HEK293 (cell line): Measurements from ENCODE around the gene CYP27B1.

Source experiments
- BCL6B ChIP-seq: fragments of 450-650 bp; formaldehyde crosslinking; IDR thresholded peaks from 2 replicates; pipeline ENCODE4 v1.5.1; 2017; ENCODE audit warnings: missing biosample characterization, missing genetic modification characterization
- GFI1B ChIP-seq: fragments of 450-650 bp; formaldehyde crosslinking; IDR thresholded peaks from 2 replicates; pipeline ENCODE4 v1.5.1; 2016; ENCODE audit warnings: missing biosample characterization, missing genetic modification characterization
- GLIS2 ChIP-seq: fragments of 450-650 bp; formaldehyde crosslinking; IDR thresholded peaks from 2 replicates; pipeline ENCODE4 v1.5.1; 2016; ENCODE audit warnings: missing biosample characterization, missing genetic modification characterization
- KLF1 ChIP-seq: fragments of 450-650 bp; formaldehyde crosslinking; IDR thresholded peaks from 2 replicates; pipeline ENCODE4 v1.5.1; 2016; ENCODE audit warnings: missing biosample characterization, missing genetic modification characterization
- OSR2 ChIP-seq: fragments of 450-650 bp; formaldehyde crosslinking; IDR thresholded peaks from 2 replicates; pipeline ENCODE4 v1.5.1; 2016; ENCODE audit warnings: missing biosample characterization, missing genetic modification characterization
- SCRT1 ChIP-seq: fragments of 450-650 bp; formaldehyde crosslinking; IDR thresholded peaks from 2 replicates; pipeline ENCODE4 v1.5.1; 2016; ENCODE audit warnings: missing biosample characterization, missing genetic modification characterization, borderline replicate concordance
- YY2 ChIP-seq: fragments of 450-650 bp; formaldehyde crosslinking; IDR thresholded peaks from 2 replicates; pipeline ENCODE4 v1.5.1; 2016; ENCODE audit warnings: missing biosample characterization, missing genetic modification characterization
- ZBTB17 ChIP-seq: fragments of 450-650 bp; formaldehyde crosslinking; IDR thresholded peaks from 2 replicates; pipeline ENCODE4 v1.5.1; 2016; ENCODE audit warnings: missing biosample characterization, missing genetic modification characterization
- ZBTB6 ChIP-seq: fragments of 450-650 bp; formaldehyde crosslinking; IDR thresholded peaks from 2 replicates; pipeline ENCODE4 v1.5.1; 2017; ENCODE audit warnings: missing biosample characterization, missing genetic modification characterization
- ZFP37 ChIP-seq: fragments of 450-650 bp; formaldehyde crosslinking; IDR thresholded peaks from 2 replicates; pipeline ENCODE4 v1.5.1; 2016; ENCODE audit warnings: missing biosample characterization, missing genetic modification characterization
- ZFP41 ChIP-seq: fragments of 450-650 bp; formaldehyde crosslinking; IDR thresholded peaks from 2 replicates; pipeline ENCODE4 v1.5.1; 2016; ENCODE audit warnings: missing biosample characterization, missing genetic modification characterization, borderline replicate concordance
- ZNF10 ChIP-seq: fragments of 450-650 bp; formaldehyde crosslinking; IDR thresholded peaks from 2 replicates; pipeline ENCODE4 v1.5.1; 2017; ENCODE audit warnings: missing biosample characterization, missing genetic modification characterization
- ZNF266 ChIP-seq: fragments of 450-650 bp; formaldehyde crosslinking; IDR thresholded peaks from 2 replicates; pipeline ENCODE4 v1.5.1; 2016; ENCODE audit warnings: missing biosample characterization, missing genetic modification characterization, low read depth
- ZNF274 ChIP-seq, 2 experiments: fragments of 200-500 bp in 1 of 2; fragments of 450-650 bp in 1 of 2; sonication (Bioruptor generic) in 1 of 2; formaldehyde crosslinking in 1 of 2; IDR thresholded peaks; 2 replicates each; pipeline versions ENCODE4 v1.5.1 to v1.6.1; 2014 to 2016; ENCODE audit warnings: borderline replicate concordance in 1 of 2, inconsistent platforms in 1 of 2, low read length in 1 of 2, missing biosample characterization in 1 of 2, missing genetic modification characterization in 1 of 2
- ZNF280C ChIP-seq: fragments of 450-650 bp; formaldehyde crosslinking; IDR thresholded peaks from 2 replicates; pipeline ENCODE4 v1.5.1; 2016; ENCODE audit warnings: missing biosample characterization, missing genetic modification characterization
- ZNF354C ChIP-seq: fragments of 450-650 bp; formaldehyde crosslinking; IDR thresholded peaks from 2 replicates; pipeline ENCODE4 v1.5.1; 2016; ENCODE audit warnings: missing biosample characterization, missing genetic modification characterization, low read depth, borderline replicate concordance
- ZNF362 ChIP-seq: fragments of 450-650 bp; formaldehyde crosslinking; IDR thresholded peaks from 2 replicates; pipeline ENCODE4 v1.5.1; 2016; ENCODE audit warnings: missing biosample characterization, missing genetic modification characterization
- ZNF501 ChIP-seq: fragments of 450-650 bp; formaldehyde crosslinking; IDR thresholded peaks from 2 replicates; pipeline ENCODE4 v1.5.1; 2016; ENCODE audit warnings: missing biosample characterization, missing genetic modification characterization
- ZNF529 ChIP-seq: fragments of 450-650 bp; formaldehyde crosslinking; IDR thresholded peaks from 2 replicates; pipeline ENCODE4 v1.5.1; 2017; ENCODE audit warnings: missing genetic modification characterization, missing biosample characterization; ENCODE audit not compliant: insufficient replicate concordance
- ZNF544 ChIP-seq: fragments of 450-650 bp; formaldehyde crosslinking; IDR thresholded peaks from 2 replicates; pipeline ENCODE4 v1.5.0; 2017; ENCODE audit warnings: missing biosample characterization, missing genetic modification characterization
- ZNF549 ChIP-seq: fragments of 450-650 bp; IDR thresholded peaks from 2 replicates; pipeline ENCODE4 v1.5.1; 2018; ENCODE audit warnings: missing biosample characterization, missing genetic modification characterization, mild to moderate bottlenecking, inconsistent platforms, moderate library complexity
- ZNF555 ChIP-seq: fragments of 450-650 bp; formaldehyde crosslinking; conservative IDR thresholded peaks from 2 replicates; pipeline ENCODE4 v1.5.1; 2017; ENCODE audit warnings: missing biosample characterization, mild to moderate bottlenecking, missing genetic modification characterization, inconsistent platforms
- ZNF571 ChIP-seq: fragments of 450-650 bp; formaldehyde crosslinking; IDR thresholded peaks from 2 replicates; pipeline ENCODE4 v1.5.0; 2017; ENCODE audit warnings: missing biosample characterization, missing genetic modification characterization
- ZNF623 ChIP-seq: fragments of 450-650 bp; formaldehyde crosslinking; IDR thresholded peaks from 2 replicates; pipeline ENCODE4 v1.5.1; 2016; ENCODE audit warnings: missing biosample characterization, missing genetic modification characterization
- ZNF664 ChIP-seq: fragments of 450-650 bp; formaldehyde crosslinking; IDR thresholded peaks from 2 replicates; pipeline ENCODE4 v1.5.1; 2016; ENCODE audit warnings: missing biosample characterization, missing genetic modification characterization
- ZNF692 ChIP-seq: fragments of 450-650 bp; formaldehyde crosslinking; IDR thresholded peaks from 2 replicates; pipeline ENCODE4 v1.5.1; 2016; ENCODE audit warnings: missing biosample characterization, missing genetic modification characterization
- ZNF701 ChIP-seq: fragments of 450-650 bp; formaldehyde crosslinking; IDR thresholded peaks from 2 replicates; pipeline ENCODE4 v1.5.1; 2016; ENCODE audit warnings: missing biosample characterization, missing genetic modification characterization
- ZSCAN16 ChIP-seq: fragments of 450-650 bp; formaldehyde crosslinking; IDR thresholded peaks from 2 replicates; pipeline ENCODE4 v1.5.1; 2016; ENCODE audit warnings: missing biosample characterization, missing genetic modification characterization
- ZSCAN5A ChIP-seq: fragments of 450-650 bp; formaldehyde crosslinking; IDR thresholded peaks from 2 replicates; pipeline ENCODE4 v1.5.1; 2016; ENCODE audit warnings: missing biosample characterization, missing genetic modification characterization
- TF ChIP-seq, protein P1 (sequence below): IDR thresholded peaks from 2 replicates; pipeline ENCODE4 v1.6.1; 2011; ENCODE audit warnings: mild to moderate bottlenecking, low read depth, low read length, borderline replicate concordance

The CYP27B1 gene

DNA sequence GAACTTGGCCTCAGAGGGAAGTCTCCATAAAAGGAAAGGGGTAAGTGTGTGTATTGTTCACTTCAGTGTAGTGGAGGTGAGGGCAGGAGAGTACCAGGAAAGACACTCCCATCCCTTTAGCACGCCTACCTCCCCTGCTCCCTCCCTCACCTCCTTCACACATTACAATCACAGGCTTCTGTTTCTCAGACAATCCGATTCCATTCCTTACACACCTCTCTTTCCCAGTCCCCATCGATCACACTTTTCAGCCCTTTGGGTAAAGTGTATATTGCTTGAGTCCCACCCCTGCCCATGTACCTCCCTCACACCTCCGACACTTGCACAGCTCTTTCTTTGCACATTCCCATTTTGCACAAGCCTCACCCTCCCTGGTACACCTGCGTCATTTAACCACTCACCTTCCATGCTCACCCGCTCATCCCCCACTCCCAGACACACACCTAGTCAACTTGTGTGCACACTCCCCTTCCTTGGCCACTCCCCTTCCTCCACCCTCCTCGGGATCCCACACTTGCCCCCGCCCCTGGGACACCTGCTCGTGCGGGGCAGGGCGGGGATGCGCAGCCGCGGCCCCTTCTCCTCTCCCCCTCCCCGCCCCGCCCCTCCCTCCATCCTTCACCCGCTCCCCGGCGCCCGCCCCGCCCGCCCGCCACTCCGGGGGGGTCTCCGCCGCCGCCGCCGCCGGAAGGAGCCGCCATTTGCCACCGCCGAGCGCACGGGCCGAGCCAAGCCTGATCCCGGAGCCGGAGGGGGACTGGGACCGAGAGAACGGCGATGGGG lies 12.3 kb downstream of the CYP27B1 start, which contains the start of gene MARCHF9 (continued):
- TF ChIP-seq GLIS2 (tag by site-specific recombination) = no peak; the same call in none of the 2 replicates
- no peak for TF ChIP-seq ZFP37 (tag by site-specific recombination)
- no peak for TF ChIP-seq ZNF280C (tag by site-specific recombination)
- TF ChIP-seq BCL6B (tag by site-specific recombination) = no peak
- no peak for TF ChIP-seq ZFP41 (tag by site-specific recombination)
- TF ChIP-seq ZNF544 (tag by site-specific recombination) = no peak
- TF ChIP-seq ZNF555 (tag by site-specific recombination) = no peak
- TF ChIP-seq ZNF10 (tag by site-specific recombination) = no peak; the same call in 1 of the 2 replicates
- TF ChIP-seq SCRT1 (tag by site-specific recombination) = peak; percentile 91
- no peak for TF ChIP-seq ZSCAN5A (tag by site-specific recombination)
- no peak for TF ChIP-seq OSR2 (tag by site-specific recombination)
- TF ChIP-seq, protein P1, sequence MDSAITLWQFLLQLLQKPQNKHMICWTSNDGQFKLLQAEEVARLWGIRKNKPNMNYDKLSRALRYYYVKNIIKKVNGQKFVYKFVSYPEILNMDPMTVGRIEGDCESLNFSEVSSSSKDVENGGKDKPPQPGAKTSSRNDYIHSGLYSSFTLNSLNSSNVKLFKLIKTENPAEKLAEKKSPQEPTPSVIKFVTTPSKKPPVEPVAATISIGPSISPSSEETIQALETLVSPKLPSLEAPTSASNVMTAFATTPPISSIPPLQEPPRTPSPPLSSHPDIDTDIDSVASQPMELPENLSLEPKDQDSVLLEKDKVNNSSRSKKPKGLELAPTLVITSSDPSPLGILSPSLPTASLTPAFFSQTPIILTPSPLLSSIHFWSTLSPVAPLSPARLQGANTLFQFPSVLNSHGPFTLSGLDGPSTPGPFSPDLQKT = no peak
- peak; percentile 98 for TF ChIP-seq ZBTB17 (tag by site-specific recombination)
- peak; percentile 67; the same call in 1 of the 2 replicates for TF ChIP-seq ZNF501 (tag by site-specific recombination)
- no peak for TF ChIP-seq ZNF274 (IDR thresholded peaks at IDR 0.05; ENCODE audit: low read length)
- no peak for TF ChIP-seq ZNF274 (tag by site-specific recombination; IDR thresholded peaks at IDR 0.05; ENCODE audit: borderline replicate concordance)
- TF ChIP-seq ZNF266 (tag by site-specific recombination) = no peak
- peak; percentile 45; the same call in 1 of the 2 replicates for TF ChIP-seq ZNF692 (tag by site-specific recombination)
- TF ChIP-seq ZNF701 (tag by site-specific recombination) = no peak
- TF ChIP-seq ZNF529 (tag by site-specific recombination) = no peak
- TF ChIP-seq ZSCAN16 (tag by site-specific recombination) = no peak; the same call in 1 of the 2 replicates
- no peak for TF ChIP-seq ZNF664 (tag by site-specific recombination)
- TF ChIP-seq GFI1B (tag by site-specific recombination) = no peak
- TF ChIP-seq ZBTB6 (tag by site-specific recombination) = no peak
- TF ChIP-seq YY2 (tag by site-specific recombination) = peak; percentile 58
- TF ChIP-seq ZNF549 (tag by site-specific recombination) = no peak
- TF ChIP-seq ZNF354C = no peak
- no peak for TF ChIP-seq ZNF623
- TF ChIP-seq ZNF362 = no peak
- TF ChIP-seq KLF1 = peak; percentile 97
- TF ChIP-seq ZNF571 = no peak
